ENCODE data around the gene ST8SIA4. TPM values are rescaled to one million over a fixed set of nuclear protein-coding genes. Genes with fewer than 3 reads are reported as not detected.

The ST8SIA4 gene
- total RNA-seq, 1 experiment from 2014 or later: 7.7 TPM

Small RNAs within 50 kb of the gene (small RNA-seq; reads per million reads assigned to genes)
- 0 reads per million in 2 experiments for gene MIR548P

Data from NCI-H460 (cell line).